Retinal pigment epithelial cell (primary cell): ENCODE data around the gene MED13L.
"Not testable (repeated sequence)": the region's sequence is repeated elsewhere in the genome, so short reads cannot be mapped to it uniquely, and the experiment has no call there.

Experiments used
- DNase-seq: peaks from one replicate; pipeline ENCODE4 v3.0.0-alpha.2; 2010; ENCODE audit warnings: low read depth
- H3K4me3 ChIP-seq: 2 replicates; pipeline ENCODE4 v1.5.1; 2011; ENCODE audit warnings: mild to moderate bottlenecking, low read length, control low read depth, moderate library complexity
- CTCF ChIP-seq: conservative IDR thresholded peaks from 2 replicates; pipeline ENCODE4 v1.5.1; 2011; ENCODE audit warnings: low read depth, low read length, control low read depth, inconsistent platforms

Gene MED13L

DNA sequence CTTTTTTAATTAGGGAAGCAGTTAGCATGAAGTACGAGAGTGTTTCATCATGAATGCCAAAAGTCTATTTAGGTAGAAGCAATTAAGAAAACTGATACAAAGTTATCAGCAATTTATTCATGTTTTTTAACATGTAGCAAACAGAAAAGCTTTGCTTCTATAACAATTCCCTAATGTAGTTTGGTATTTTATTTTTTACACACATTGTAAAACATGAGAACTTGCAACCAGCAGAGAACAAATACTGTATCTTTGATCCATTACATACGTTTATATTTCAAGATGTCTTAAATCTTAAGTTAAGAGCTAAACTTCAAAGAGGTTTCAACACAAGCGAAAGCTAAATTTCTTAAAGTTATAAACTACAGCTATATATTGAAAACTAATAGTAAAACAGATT is 39.3 kb downstream of the MED13L start:
- no peak for TF ChIP-seq CTCF
- no peak for DNase-seq
- no peak overlapping the region for H3K4me3 ChIP-seq

DNA sequence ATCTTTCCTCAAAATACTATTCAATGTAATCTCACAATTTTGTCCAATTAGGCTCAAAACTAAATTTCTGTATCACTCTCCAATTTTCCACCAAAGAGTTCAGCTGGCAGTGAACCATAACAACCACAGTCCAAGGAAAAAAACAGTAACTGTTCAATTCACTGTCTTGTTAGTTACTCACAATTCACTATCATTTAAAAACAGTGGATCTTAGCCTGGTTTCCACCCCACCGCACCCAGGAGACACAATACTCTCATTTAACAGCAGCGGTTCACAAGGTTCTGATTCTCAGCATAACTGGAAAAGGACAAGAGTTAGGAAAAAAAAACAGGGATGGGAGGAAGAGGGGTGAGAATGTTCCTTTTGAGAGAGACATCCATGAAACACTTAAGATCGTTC is 40.5 kb downstream of the MED13L start:
- no peak for TF ChIP-seq CTCF
- H3K4me3 ChIP-seq = no peak overlapping the region
- DNase-seq = no peak

GRCh38 chr12:116236148-116236731 is 41.3 kb downstream of the MED13L start:
- TF ChIP-seq CTCF = peak; percentile 83
- H3K4me3 ChIP-seq = no peak overlapping the region
- no peak for DNase-seq

GRCh38 chr12:116234148-116234547 is 43.3 kb downstream of the MED13L start:
- not testable (repeated sequence) for DNase-seq, H3K4me3 ChIP-seq

GRCh38 chr12:116233669-116234068 is 43.8 kb downstream of the MED13L start:
- TF ChIP-seq CTCF = no peak
- no peak overlapping the region for H3K4me3 ChIP-seq
- DNase-seq = no peak

GRCh38 chr12:116227811-116228210 is 49.7 kb downstream of the MED13L start:
- TF ChIP-seq CTCF = no peak
- no peak overlapping the region for H3K4me3 ChIP-seq
- DNase-seq = no peak

DNA sequence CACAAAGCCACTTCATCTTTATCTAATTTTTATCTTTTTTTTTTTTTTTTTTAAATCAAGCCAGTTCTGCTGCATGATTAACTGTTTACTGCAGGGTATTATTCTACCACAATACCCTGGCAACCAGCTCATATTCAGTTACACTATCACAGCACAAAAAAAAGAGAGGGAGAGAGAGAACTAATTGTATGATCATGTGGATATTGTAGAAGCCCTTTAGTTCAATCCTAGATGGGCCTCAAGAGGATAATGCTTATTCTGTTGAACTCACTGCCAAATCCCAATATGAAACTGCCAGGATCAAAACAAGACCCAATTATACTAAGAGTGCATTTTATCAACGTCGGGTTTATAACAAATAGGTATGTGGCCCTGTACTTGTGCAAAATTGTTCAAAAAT is 51.5 kb downstream of the MED13L start:
- H3K4me3 ChIP-seq = no peak overlapping the region
- TF ChIP-seq CTCF = no peak
- DNase-seq = no peak

- DNase-seq = peak; percentile 61
- no peak overlapping the region for H3K4me3 ChIP-seq
- no peak for TF ChIP-seq CTCF
Measured at GRCh38 chr12:116222358-116222757, 55.1 kb downstream of the MED13L start.
